ENCODE measurements around the gene LRCH3.

The LRCH3 gene

DNA sequence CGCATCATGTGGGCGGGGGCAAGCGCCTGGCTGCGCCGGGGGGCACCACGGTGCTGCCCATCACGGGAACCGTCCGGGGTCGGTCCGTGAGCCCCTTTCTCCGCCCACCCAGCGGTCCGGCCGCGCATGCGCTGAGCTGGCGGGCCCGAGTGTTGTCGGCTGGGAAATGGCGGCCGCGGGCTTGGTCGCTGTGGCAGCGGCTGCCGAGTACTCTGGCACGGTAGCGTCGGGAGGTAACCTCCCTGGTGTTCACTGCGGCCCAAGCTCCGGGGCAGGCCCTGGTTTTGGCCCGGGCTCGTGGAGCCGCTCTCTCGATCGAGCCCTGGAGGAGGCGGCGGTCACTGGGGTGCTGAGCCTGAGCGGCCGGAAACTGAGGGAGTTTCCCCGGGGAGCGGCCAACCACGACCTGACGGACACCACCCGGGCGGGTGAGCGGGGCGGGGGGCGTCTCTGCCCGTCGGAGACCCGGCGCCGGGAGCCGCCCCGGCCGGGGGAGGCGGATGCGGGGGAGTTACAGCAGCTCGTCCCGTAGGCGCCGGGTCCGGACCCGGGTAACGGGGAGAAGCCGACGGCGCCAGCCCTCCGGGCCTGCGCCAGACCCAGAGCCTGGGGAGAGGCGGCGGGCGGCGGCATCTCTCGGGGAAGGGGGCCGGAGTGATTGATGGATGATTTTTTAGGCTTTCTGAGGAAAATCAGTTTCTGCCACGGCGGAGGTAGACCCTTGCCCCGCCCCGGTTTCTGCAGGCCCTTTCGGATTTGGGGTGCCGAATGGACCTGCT, at the start of gene LRCH3:
LRCH3 (plus strand) TSS at position 142 of the 779 bp plus-strand sequence; CDS start at position 167, 25 bp downstream.
- DNase-seq: peak in 13 of 14 donors; percentile 44 to 94 (median 84)

GRCh38 chr3:197742787-197743186, 48.3 kb upstream of the LRCH3 start:
- no peak for DNase-seq

GRCh38 chr3:197746209-197746608, 44.8 kb upstream of the LRCH3 start:
- no peak for DNase-seq

GRCh38 chr3:197746801-197747237, 44.2 kb upstream of the LRCH3 start:
- DNase-seq: peak in 3 of 14 donors; percentile 7 to 14 (median 12)

DNA sequence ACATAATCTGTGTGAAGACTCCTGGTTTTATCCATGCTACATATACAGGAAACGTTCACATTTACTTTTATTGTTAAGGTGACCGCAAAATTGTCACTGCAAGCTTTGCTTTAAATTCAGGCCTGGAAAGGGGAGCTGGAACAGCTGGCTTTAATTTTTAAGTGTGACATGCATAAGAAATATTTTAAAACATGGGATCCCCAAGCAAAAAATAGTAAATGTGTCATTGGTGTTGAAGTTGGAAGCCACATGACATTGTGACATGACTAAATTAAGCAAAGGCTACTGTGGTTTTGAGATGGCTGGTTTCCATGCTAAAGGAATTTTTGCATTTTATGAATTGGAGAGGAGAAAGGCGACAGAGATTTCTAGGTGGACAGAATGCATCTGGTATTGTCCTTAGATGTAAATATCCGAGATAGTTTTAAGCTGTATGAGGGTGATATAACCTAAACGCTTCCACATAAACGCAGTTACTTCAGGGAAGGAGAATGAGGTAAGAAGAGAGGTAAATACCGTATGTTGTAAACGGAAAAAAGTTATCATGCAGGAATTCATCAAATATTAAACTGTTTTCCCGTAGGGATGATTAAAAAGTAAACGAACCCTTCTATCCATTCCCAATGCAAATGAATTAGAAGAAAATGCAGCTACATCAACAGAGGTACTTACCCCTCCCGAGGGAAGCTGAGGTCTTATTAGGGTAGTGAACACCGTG, 42.3 kb upstream of the LRCH3 start:
- DNase-seq: peak in 1 of 14 donors; percentile 54

- peak in 1 of 14 donors; percentile 85 for DNase-seq
These were observed 41.8 kb upstream of the LRCH3 start for GRCh38 chr3:197749315-197749600.

GRCh38 chr3:197749601-197750395, 41.3 kb upstream of the LRCH3 start, which contains the start of gene FYTTD1:
FYTTD1 (plus strand) TSS chr3:197749883; CDS start chr3:197749972, 89 bp downstream.
- peak; percentile 53 to 96 (median 84) for DNase-seq

DNA sequence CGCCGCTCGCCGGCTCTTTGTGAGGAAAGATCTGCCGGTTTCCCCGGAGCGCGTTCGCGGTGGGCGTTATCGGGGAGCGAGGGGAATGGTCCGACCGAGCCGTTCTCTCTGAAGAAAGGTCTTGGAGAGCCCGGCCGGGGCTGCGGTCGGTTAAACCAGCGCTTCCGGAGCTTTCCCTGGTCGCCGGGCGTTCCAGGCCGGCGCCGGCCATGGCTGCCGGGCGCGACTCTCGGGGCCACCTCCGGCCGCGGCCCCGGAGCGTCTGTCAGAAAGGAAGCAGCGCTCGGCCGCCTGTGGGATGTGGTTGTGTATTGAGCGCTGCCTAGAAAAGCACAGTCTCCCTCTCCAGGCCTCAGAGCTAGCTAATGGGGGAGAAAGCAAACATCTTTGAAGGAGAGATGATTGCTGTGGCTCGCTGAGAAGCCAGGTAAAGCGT, 40.6 kb upstream of the LRCH3 start:
- DNase-seq: peak in 12 of 14 donors; percentile 23 to 78 (median 54)

DNA sequence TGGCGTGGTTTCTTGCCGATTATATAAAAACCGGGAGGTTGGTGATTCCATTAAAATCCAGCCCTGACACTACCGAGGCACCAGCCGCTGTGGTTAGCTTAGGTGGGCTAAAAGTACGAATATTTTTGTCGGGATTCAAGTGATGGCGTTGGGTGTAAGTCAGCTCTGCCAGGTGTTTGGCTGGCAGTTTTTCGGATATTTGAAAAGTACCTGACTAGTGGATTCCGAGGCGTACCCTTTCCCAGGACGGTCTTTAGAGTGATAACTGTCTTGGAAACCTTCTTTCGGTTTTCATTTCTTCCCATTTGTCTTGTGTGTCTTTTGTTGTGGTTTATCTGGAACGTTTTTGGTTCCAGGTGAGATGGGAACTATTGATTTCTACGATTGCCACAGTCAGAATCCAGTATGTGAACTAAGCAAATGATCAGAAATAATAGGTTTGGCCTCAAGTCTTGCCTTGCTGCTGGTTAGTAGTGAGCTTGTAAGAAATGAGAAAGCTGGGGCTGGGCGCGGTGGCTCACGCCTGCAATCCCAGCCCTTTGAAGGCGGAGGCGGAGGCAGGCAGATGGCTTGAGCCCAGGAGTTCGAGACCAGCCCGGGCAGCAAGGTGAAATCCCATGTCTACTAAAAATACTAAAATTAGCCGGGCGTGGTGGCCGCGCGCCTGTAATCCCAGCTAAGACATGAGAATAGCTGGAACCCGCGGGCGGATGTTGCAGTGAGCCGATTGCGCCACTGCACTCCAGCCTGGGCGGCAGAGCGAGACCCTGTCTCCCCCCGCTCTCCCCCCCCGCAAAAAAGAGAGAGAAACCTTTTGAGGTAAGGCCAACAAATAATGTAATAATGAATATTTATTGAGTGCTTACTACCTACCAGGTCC, 40.0 kb upstream of the LRCH3 start:
- peak in 9 of 14 donors; percentile 5 to 44 (median 20) for DNase-seq

- no peak for DNase-seq
These were observed 38.9 kb upstream of the LRCH3 start for GRCh38 chr3:197752107-197752506.

GRCh38 chr3:197753263-197753662, 37.8 kb upstream of the LRCH3 start:
- no peak for DNase-seq

DNA sequence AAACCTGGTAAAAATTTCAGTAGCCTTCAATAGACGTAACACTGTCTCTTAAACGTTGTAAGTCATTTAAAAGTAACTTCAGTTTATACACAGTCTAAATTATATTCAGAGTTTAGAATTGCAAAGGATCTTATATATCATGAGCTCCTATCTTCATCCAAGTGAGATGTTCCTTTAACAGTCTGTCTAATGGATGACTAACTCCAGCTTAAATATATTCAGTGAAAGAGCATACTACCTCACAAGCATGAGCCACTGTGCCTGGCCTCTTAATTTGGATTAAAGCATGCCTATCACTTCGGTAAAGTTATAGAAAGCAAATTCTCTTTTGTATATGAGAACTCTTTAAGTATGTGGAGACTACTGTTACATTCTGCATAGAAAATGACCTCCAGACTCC, 34.4 kb upstream of the LRCH3 start:
- DNase-seq: no peak

DNA sequence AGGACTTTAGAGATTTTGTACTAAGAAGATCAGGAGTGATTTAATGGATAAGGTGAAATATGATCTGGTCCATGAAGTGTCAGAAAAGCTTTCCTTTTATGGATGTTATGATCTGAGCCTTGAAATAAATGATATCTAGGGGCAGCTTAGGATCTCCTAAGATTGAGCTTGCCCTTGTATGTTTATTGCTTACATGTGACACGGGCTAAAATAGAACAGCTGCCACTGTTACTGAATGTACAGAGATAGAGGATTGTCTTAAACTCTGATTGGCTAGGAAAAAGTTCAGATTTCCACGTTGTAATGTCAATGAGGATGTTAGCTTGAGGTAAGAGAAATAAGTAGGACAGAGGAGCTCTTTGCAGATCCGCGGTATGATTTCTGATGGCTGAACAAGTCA, 32.5 kb upstream of the LRCH3 start:
- DNase-seq: no peak

DNA sequence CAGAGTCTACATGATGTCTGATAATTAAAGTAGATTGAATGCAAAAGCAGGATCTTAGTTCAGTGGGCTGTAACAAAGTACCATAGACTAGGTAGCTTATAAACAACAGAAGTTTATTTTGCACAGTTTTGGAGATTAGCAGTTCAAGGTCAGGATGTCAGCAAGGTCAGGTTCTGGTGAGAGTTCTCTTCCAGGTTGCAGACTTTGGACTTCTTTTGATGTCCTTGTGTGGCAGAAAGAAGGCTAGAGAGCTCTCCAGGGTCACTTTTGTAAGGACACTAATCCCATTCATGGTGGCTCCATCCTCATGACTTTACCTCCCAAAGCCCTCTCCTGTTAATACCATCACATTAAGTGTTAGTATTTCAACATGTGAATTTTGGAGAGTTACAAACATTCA, 29.3 kb upstream of the LRCH3 start:
- no peak for DNase-seq

GRCh38 chr3:197775317-197775716, 15.7 kb upstream of the LRCH3 start:
- no peak for DNase-seq

DNA sequence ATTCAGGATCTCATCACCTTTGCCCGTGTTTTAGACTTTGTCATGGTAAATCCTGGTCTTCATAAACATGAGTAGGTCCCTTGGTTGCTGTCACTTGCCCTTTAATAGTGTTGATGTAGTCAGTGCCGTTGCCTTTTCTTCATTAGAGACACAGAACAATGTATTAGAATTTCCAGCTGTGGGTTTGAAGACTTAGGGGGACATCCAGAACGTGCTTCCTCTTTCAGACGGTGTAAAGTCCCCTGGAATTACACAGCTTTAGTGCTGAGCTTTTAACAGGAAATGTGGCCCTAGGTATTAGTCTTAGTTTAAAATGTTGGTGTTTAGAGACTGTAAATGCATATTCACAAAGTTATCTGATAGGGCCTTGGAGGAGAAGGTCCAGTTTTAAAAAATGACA, 8.8 kb upstream of the LRCH3 start:
- no peak for DNase-seq

DNA sequence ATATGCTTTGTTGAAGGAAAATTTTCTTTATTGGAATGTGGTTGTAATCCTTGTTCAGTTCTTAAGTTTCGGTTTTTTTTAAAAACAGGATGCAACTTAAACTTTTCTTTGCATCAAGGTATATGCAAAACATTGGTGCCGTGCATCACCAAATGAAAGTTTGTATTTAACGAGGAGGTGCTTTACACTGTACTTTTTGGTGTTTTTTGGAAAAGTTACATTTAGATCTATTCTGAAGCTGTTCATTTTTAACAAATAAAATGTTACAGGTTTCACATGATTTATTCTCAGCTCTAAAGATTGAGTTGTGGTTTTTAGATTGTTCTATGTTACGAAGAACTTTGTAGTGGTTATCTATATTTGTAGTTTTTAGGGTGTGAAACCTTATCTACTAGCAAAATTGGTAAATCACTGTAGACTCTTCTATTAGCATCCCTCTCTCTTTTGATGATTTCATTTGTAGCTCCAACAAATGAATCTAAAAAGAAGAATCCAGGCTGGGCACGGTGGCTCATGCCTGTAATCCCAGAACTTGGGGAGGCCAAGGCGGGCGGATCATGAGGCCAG, 7.0 kb upstream of the LRCH3 start:
- DNase-seq: no peak

DNA sequence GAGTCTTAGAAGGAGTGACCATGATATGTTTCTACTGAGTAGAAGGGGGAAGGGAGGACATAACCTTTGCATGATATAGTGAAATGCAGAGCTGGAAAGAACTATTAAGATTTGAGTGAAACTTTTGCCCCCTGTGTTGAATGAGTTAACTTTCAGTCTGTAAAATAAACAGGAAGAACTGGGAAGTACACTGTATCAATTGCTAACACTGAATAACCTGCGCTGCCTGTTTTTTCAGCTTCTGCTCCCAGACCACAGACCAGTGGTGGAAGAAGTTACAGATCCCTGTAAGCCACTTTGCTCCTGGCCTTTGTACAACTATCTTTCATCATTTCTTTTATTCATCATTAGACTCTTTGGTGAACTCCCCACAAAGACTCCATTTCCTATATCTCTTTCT, 3.6 kb upstream of the LRCH3 start:
- DNase-seq: no peak

DNA sequence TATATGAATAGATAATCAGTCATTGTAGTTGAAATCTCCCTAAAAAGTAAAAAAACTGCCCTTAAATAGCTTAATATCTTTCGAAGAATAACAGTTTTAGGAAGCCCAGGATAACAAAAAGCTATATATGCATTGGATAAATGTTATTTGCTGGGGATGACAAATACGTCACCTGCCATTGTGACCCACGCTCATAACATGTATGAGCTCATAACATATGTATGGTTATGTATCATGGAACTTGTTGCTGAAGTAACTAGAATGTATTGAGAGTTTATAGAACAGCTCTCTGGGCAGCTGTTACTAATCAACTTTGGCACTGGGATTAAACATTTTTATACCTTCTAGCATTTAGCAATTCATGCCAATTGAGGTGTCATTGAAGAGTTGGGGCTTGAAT, 1.7 kb upstream of the LRCH3 start:
- no peak for DNase-seq

DNA sequence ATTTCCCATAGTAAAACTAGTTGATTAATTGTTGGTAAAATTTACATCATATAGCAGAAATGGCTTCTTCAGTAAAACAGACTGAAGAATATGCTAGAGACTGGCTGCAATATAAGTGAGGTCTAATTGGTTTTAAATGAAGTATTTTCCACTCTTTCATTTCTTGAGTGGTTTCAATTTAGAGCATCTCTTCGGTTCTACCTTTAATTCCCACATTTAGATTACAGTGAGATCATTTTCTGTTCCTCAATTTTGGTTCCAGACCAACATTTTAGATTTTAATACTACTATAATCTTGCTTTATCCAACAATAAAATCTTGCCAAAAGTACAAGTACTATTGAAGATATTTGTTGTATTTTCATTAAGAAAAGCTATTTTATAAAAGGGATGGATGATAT, 1.0 kb upstream of the LRCH3 start:
- DNase-seq: no peak

- peak in 4 of 14 donors; percentile 36 to 55 (median 48) for DNase-seq
These were observed 1.0 kb downstream of the LRCH3 start for GRCh38 chr3:197791892-197792647.

Measured in C1 segment of cervical spinal cord (tissue), 14 donors.